GM21737 (cell line): ENCODE measurements around the gene NELL1.

ENCODE experiments used
- ATAC-seq: cut with Tn5 transposase; IDR thresholded peaks from one replicate; pipeline ENCODE4 v1.9.1; 2021; ENCODE audit warnings: mild to moderate bottlenecking, moderate library complexity; ENCODE audit not compliant: unreplicated experiment

Gene NELL1

GRCh38 chr11:21615955-21616371 lies 946.6 kb downstream of the NELL1 start:
- ATAC-seq = no peak

GRCh38 chr11:21622566-21622965 lies 953.2 kb downstream of the NELL1 start:
- no peak for ATAC-seq

GRCh38 chr11:21622995-21623394 lies 953.6 kb downstream of the NELL1 start:
- ATAC-seq = no peak
